GM06990 (cell line): Measurements from ENCODE around the gene LITAF.

Source experiments
- DNase-seq: peaks from one replicate; pipeline ENCODE4 v3.0.0-alpha.2; 2011; ENCODE audit not compliant: insufficient read length; ENCODE audit errors: extremely low read depth
- H3K27me3 ChIP-seq: replicated peaks from 2 replicates; pipeline ENCODE4 v1.6.0; 2011; ENCODE audit warnings: low read length; ENCODE audit not compliant: control insufficient read depth, insufficient read depth
- H3K36me3 ChIP-seq: 2 replicates; pipeline ENCODE4 v1.5.1; 2011; ENCODE audit warnings: low read length; ENCODE audit not compliant: control insufficient read depth, insufficient read depth
- H3K4me3 ChIP-seq: replicated peaks from 2 replicates; pipeline ENCODE4 v1.5.1; 2011; ENCODE audit warnings: low read depth, mild to moderate bottlenecking, control low read depth, low read length
- TF ChIP-seq, protein P1 (sequence below): IDR thresholded peaks from 2 replicates; pipeline ENCODE4 v1.5.1; 2011; ENCODE audit warnings: low read length, control low read depth, mild to moderate bottlenecking, inconsistent platforms; ENCODE audit not compliant: insufficient read depth, poor library complexity, severe bottlenecking

Gene LITAF

DNA sequence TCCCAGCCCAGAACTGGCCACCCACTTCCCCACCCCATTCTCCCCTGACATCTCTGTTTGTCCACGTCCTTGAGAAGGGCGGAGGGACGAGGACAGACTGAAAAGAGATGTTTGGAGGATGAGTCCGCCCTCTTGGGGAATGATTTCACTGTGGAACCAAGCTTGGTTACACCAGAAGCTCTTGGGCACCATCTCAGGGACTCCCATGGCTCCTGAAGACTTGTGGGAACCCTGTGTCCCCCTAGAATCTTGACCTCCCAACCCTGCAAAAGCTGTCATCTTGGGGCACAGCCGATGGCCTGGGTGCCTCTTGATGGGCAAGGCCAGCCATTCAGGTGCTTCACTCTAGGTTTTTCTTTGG, 25.9 kb upstream of the LITAF start:
- DNase-seq, result no peak

DNA sequence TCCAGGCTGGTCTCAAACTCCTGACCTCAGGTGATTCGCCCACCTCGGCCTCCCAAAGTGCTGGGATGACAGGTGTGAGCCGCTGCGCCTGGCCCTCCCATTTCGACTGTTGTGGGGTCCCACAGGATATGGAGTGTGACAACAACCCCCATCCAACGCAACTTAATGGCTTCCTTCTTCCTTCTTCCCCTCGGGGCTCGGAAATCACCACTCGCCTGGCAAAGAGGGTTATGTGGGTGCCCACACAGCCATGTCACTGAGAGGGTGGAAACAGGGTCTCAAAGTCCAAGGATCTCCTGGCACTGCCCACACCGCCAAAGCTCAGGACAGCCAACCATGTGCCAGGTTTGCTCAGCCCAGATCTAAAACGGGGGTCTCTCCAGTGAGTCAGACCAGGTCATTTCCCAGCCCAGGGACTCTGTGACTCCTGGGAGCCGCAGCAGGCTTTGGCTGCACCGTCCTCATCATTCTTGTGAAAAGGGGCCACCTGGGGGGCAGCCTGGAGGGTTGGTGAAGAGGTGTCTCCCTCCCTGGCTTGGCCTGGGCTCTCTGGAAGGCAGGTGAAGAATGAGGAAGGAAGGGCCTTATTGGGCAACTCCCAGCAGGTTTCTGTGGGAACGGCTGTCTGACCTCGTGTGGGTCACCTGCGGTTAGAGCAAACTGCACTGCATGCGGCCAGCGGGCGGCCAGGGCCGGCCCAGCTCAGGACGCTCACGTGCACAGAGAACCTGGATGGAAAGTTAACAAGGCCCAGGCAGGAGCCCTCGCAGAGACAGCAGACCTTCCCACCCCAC, 25.3 kb upstream of the LITAF start:
- TF ChIP-seq, protein P1, sequence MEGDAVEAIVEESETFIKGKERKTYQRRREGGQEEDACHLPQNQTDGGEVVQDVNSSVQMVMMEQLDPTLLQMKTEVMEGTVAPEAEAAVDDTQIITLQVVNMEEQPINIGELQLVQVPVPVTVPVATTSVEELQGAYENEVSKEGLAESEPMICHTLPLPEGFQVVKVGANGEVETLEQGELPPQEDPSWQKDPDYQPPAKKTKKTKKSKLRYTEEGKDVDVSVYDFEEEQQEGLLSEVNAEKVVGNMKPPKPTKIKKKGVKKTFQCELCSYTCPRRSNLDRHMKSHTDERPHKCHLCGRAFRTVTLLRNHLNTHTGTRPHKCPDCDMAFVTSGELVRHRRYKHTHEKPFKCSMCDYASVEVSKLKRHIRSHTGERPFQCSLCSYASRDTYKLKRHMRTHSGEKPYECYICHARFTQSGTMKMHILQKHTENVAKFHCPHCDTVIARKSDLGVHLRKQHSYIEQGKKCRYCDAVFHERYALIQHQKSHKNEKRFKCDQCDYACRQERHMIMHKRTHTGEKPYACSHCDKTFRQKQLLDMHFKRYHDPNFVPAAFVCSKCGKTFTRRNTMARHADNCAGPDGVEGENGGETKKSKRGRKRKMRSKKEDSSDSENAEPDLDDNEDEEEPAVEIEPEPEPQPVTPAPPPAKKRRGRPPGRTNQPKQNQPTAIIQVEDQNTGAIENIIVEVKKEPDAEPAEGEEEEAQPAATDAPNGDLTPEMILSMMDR, result no peak
- no peak for DNase-seq
- Histone ChIP-seq H3K36me3 (no peaks in the 10 kb centered on the region), H3K4me3 (no peak overlapping the region), H3K27me3 (no peaks in the 10 kb centered on the region)

More for the DNA sequence above, 25.9 kb upstream of the LITAF start:
- H3K36me3 ChIP-seq, result no peaks in the 10 kb centered on the region
- no peaks in the 10 kb centered on the region for H3K27me3 ChIP-seq
- no peak overlapping the region for H3K4me3 ChIP-seq
- TF ChIP-seq, protein P1, result no peak

DNA sequence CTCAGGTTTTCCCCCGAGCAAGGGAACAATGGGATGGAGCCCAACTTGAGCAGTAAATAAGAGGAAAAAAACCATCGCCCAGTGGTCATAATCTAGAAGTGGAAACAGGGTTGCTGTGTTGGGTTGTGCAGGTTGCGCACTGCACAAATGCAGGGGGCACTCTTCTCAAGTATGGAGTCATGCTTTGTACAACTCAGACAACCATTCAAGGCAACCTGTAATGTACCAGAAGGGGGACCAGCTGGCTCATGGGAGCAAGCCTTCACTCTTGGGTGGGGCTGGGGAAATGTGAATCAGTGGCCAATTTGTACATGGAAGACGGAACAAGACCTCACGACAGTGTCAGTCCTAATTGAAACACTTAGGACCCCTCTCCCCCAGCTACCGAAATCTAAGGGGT, 23.9 kb upstream of the LITAF start:
- DNase-seq, result no peak
- no peaks in the 10 kb centered on the region for H3K36me3 ChIP-seq
- H3K27me3 ChIP-seq, result no peaks in the 10 kb centered on the region
- TF ChIP-seq, protein P1, result no peak
- no peak overlapping the region for H3K4me3 ChIP-seq

DNA sequence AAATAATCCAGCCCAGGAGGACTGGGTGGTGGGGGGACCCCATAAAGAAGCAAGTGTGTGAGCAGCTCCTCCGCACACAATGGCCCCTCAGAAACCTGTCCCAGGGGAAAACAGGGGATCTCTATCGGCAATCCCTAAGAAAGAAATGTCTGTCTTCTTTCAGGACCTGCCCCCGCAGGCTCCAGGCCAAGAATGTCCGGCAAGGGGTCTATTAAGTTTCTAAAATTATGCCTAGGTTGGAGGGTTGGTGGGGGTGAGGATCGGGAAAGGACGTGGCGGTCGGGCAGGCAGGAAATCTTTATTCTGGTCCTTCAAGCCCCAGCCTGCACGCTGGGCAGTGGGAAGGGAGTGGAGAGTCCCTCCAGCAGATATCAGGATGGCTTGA, 23.4 kb upstream of the LITAF start:
- no peaks in the 10 kb centered on the region for H3K36me3 ChIP-seq
- TF ChIP-seq, protein P1, result no peak
- no peak for DNase-seq
- no peak overlapping the region for H3K4me3 ChIP-seq
- H3K27me3 ChIP-seq, result no peaks in the 10 kb centered on the region

DNA sequence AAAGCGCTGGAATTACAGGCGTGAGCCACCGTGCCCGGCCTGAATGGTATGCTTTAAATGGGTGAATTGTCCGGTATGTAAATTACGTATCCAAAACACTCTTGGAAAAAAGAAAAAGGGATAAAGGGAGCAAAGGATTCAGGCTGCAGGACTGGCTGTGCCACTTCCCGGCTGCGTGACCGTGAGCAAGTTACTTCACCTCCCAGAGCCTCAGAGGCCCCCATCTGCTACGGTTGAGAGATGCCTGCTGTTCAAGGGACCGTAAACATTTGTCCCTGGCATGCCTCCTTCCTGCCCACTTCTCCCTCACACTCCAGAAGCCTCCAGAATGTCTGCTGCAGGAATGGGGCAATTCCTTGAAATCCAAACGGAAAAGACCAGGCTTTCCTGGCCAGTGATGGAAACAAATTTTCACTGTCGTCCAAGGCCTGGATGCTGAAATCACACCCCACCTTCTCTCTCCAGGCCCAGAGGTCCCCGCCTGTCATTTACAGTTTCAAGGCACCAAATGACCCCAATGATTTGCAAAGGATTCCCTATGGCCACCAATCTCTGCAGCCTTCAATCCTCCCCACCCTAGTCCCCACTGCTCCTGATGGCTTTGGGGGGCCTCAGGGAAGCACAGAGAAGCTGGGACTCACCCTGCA, 22.9 kb upstream of the LITAF start:
- no peak for DNase-seq
- no peaks in the 10 kb centered on the region; the same call in 1 of the 2 replicates for H3K27me3 ChIP-seq
- TF ChIP-seq, protein P1, result no peak
- no peak overlapping the region for H3K4me3 ChIP-seq
- no peaks in the 10 kb centered on the region for H3K36me3 ChIP-seq
